HCT116 (cell line): ENCODE results near the gene ITPKB.

Experiments
- ATF3 ChIP-seq: IDR thresholded peaks from 2 replicates; pipeline ENCODE4 v1.6.1; 2012
- CEBPB ChIP-seq: IDR thresholded peaks from 2 replicates; pipeline ENCODE4 v1.6.1; 2012; ENCODE audit warnings: low read depth
- CTCF ChIP-seq, 3 experiments: fragments of 200-600 bp in 1 of 3; sonication (generic) in 1 of 3; IDR thresholded peaks in 2 of 3; conservative IDR thresholded peaks in 1 of 3; 2 replicates each; pipeline ENCODE4 v1.5.1; 2012 to 2017; ENCODE audit warnings: low read depth in 2 of 3, low read length in 2 of 3, antibody characterized with exemption in 1 of 3, borderline replicate concordance in 1 of 3, control low read depth in 1 of 3, mild to moderate bottlenecking in 1 of 3, mixed read lengths in 1 of 3, mixed run types in 1 of 3, moderate library complexity in 1 of 3; ENCODE audit not compliant: insufficient read depth in 1 of 3
- EGR1 ChIP-seq: IDR thresholded peaks from 2 replicates; pipeline ENCODE4 v1.6.1; 2012; ENCODE audit warnings: low read depth
- EZH2 ChIP-seq: fragments of 200-600 bp; sonication (generic); IDR thresholded peaks from 2 replicates; pipeline ENCODE4 v1.6.1; 2017; ENCODE audit warnings: antibody characterized with exemption, mixed run types
- EZH2phosphoT487 ChIP-seq: fragments of 200-600 bp; IDR thresholded peaks from 2 replicates; pipeline ENCODE4 v1.6.1; 2018; ENCODE audit warnings: antibody characterized with exemption, borderline replicate concordance
- JUND ChIP-seq: IDR thresholded peaks from 2 replicates; pipeline ENCODE4 v1.6.1; 2012
- POLR2AphosphoS5 ChIP-seq: IDR thresholded peaks from 2 replicates; pipeline ENCODE4 v1.6.1; 2011; ENCODE audit warnings: mild to moderate bottlenecking, low read depth, low read length, moderate library complexity
- REST ChIP-seq: IDR thresholded peaks from 2 replicates; pipeline ENCODE4 v1.6.1; 2012; ENCODE audit warnings: low read depth
- SIN3A ChIP-seq: IDR thresholded peaks from 2 replicates; pipeline ENCODE4 v1.6.1; 2012; ENCODE audit warnings: low read depth
- SP1 ChIP-seq: IDR thresholded peaks from 2 replicates; pipeline ENCODE4 v1.6.1; 2012; ENCODE audit warnings: low read depth
- YY1 ChIP-seq: IDR thresholded peaks from 2 replicates; pipeline ENCODE4 v1.6.1; 2011; ENCODE audit warnings: low read length, low read depth, moderate library complexity, mild to moderate bottlenecking; ENCODE audit not compliant: insufficient replicate concordance; ENCODE audit errors: extremely low read depth
- ZBTB33 ChIP-seq: IDR thresholded peaks from 2 replicates; pipeline ENCODE4 v1.6.1; 2011; ENCODE audit warnings: mild to moderate bottlenecking, low read length, moderate library complexity; ENCODE audit not compliant: insufficient replicate concordance; ENCODE audit errors: extremely low read depth
- ZNF274 ChIP-seq: fragments of 200-500 bp; sonication (Bioruptor generic); IDR thresholded peaks from 2 replicates; pipeline ENCODE4 v1.6.1; 2014; ENCODE audit warnings: mild to moderate bottlenecking, low read depth, low read length, inconsistent platforms

GRCh38 chr1:226692051-226692792 is 46.9 kb downstream of the ITPKB start:
- TF ChIP-seq EGR1 = no peak
- no peak for TF ChIP-seq EZH2
- TF ChIP-seq CTCF (IDR thresholded peaks at IDR 0.05 in 2 of 3, conservative IDR thresholded peaks at IDR 0.05 in 1 of 3; ENCODE audit: borderline replicate concordance in 1 of 3, insufficient read depth in 1 of 3, low read depth in 2 of 3, low read length in 2 of 3) = no peak
- no peak for TF ChIP-seq ZNF274
- TF ChIP-seq SP1 = no peak
- no peak for TF ChIP-seq SIN3A
- no peak for TF ChIP-seq ATF3
- TF ChIP-seq EZH2phosphoT487 = no peak
- TF ChIP-seq JUND = no peak
- TF ChIP-seq POLR2AphosphoS5 = no peak
- no peak for TF ChIP-seq REST
- no peak for TF ChIP-seq CEBPB
- TF ChIP-seq YY1 = no peak
- no peak for TF ChIP-seq ZBTB33
